OCI-LY1 (cell line): ENCODE results near the gene SP5.

Source experiments
- H2AFZ ChIP-seq: fragments of 200-600 bp; sonication (generic), shearing (Covaris generic); 2 replicates; pipeline ENCODE4 v1.6.0; 2014; ENCODE audit warnings: antibody characterized with exemption, mild to moderate bottlenecking, low read length
- H3F3A ChIP-seq: fragments of 200-600 bp; sonication (generic), shearing (Covaris generic); 2 replicates; pipeline ENCODE4 v1.6.0; 2014; ENCODE audit warnings: mild to moderate bottlenecking, antibody characterized with exemption, low read length, moderate library complexity; ENCODE audit not compliant: insufficient read depth
- H3K27ac ChIP-seq: fragments of 200-600 bp; sonication (generic); 2 replicates; pipeline ENCODE4 v1.5.1; 2014; ENCODE audit warnings: low read length, mixed run types, mild to moderate bottlenecking, low read depth; ENCODE audit not compliant: poor library complexity, severe bottlenecking
- H3K27me3 ChIP-seq: fragments of 200-600 bp; sonication (generic); 2 replicates; pipeline ENCODE4 v1.6.0; 2014; ENCODE audit warnings: antibody characterized with exemption, mild to moderate bottlenecking, low read length, moderate library complexity; ENCODE audit not compliant: insufficient read depth
- H3K36me3 ChIP-seq: fragments of 200-600 bp; sonication (generic); 2 replicates; pipeline ENCODE4 v1.6.1; 2014; ENCODE audit warnings: mild to moderate bottlenecking, antibody characterized with exemption, low read length, moderate library complexity, mixed read lengths; ENCODE audit not compliant: insufficient read depth
- H3K4me1 ChIP-seq: fragments of 200-600 bp; sonication (generic); 2 replicates; pipeline ENCODE4 v1.5.1; 2014; ENCODE audit warnings: mild to moderate bottlenecking, low read length, moderate library complexity; ENCODE audit not compliant: insufficient read depth, severe bottlenecking
- H3K4me2 ChIP-seq: fragments of 200-600 bp; sonication (generic), shearing (Covaris generic); 2 replicates; pipeline ENCODE4 v1.6.1; 2014; ENCODE audit warnings: low read length
- H3K4me3 ChIP-seq: fragments of 200-600 bp; sonication (generic); 2 replicates; pipeline ENCODE4 v1.5.1; 2014; ENCODE audit warnings: low read length, low read depth, mild to moderate bottlenecking, mixed read lengths; ENCODE audit not compliant: poor library complexity, severe bottlenecking
- H3K79me2 ChIP-seq: fragments of 200-600 bp; shearing (Covaris generic); 2 replicates; pipeline ENCODE4 v1.6.1; 2016; ENCODE audit warnings: mixed run types, low read length, mixed read lengths; ENCODE audit not compliant: insufficient read depth
- H3K9ac ChIP-seq: fragments of 200-600 bp; sonication (generic), shearing (Covaris generic); 2 replicates; pipeline ENCODE4 v1.6.1; 2014; ENCODE audit warnings: mild to moderate bottlenecking, low read length, mixed read lengths
- H3K9me2 ChIP-seq: fragments of 200-600 bp; sonication (generic), shearing (Covaris generic); 2 replicates; pipeline ENCODE4 v1.6.1; 2014; ENCODE audit warnings: low read depth, mild to moderate bottlenecking, low read length, mixed read lengths
- H3K9me3 ChIP-seq: fragments of 200-600 bp; shearing (Covaris generic); 2 replicates; pipeline ENCODE4 v1.6.1; 2014; ENCODE audit warnings: low read length, mixed read lengths
- H4K20me1 ChIP-seq: fragments of 200-600 bp; sonication (generic), shearing (Covaris generic); 2 replicates; pipeline ENCODE4 v1.6.0; 2016; ENCODE audit warnings: mild to moderate bottlenecking, low read length; ENCODE audit not compliant: insufficient read depth
- CTCF ChIP-seq: fragments of 200-600 bp; sonication (generic), shearing (Covaris generic); IDR thresholded peaks from 2 replicates; pipeline ENCODE4 v1.5.1; 2017; ENCODE audit warnings: mild to moderate bottlenecking, antibody characterized with exemption, low read length, moderate library complexity, mixed read lengths
- EZH2 ChIP-seq: fragments of 200-600 bp; sonication (generic), shearing (Covaris generic); IDR thresholded peaks from 2 replicates; pipeline ENCODE4 v1.8.0; 2017; ENCODE audit warnings: borderline replicate concordance, mixed run types, mild to moderate bottlenecking, antibody characterized with exemption, low read length, moderate library complexity, mixed read lengths

SP5 gene

GRCh38 chr2:170736628-170737027 lies 21.5 kb downstream of the SP5 start:
- Histone ChIP-seq H3K27ac (no peak overlapping the region), H3K9me3 (no peaks in the 10 kb centered on the region), H3K27me3 (no peaks in the 10 kb centered on the region), H3K4me3 (no peak overlapping the region), H3K9me2 (no peaks in the 10 kb centered on the region), H3K4me1 (no peaks in the 10 kb centered on the region), H3K4me2 (no peak overlapping the region), H2AFZ (no peak overlapping the region), H4K20me1 (no peaks in the 10 kb centered on the region), H3K36me3 (no peaks in the 10 kb centered on the region), H3K9ac (no peak overlapping the region), H3K79me2 (no peaks in the 10 kb centered on the region), H3F3A (no peaks in the 10 kb centered on the region)
- peak; percentile 33; the same call in 1 of the 2 replicates for TF ChIP-seq CTCF
- no peak for TF ChIP-seq EZH2

GRCh38 chr2:170737406-170737805 lies 22.3 kb downstream of the SP5 start:
- H3K9me2 ChIP-seq = no peaks in the 10 kb centered on the region
- H3K9me3 ChIP-seq = no peaks in the 10 kb centered on the region
- no peaks in the 10 kb centered on the region for H4K20me1 ChIP-seq
- H3K27me3 ChIP-seq = no peaks in the 10 kb centered on the region
- TF ChIP-seq EZH2 = no peak
- TF ChIP-seq CTCF = no peak
- no peaks in the 10 kb centered on the region for H3F3A ChIP-seq
- H3K27ac ChIP-seq = no peak overlapping the region
- no peaks in the 10 kb centered on the region for H3K4me1 ChIP-seq
- H2AFZ ChIP-seq = no peak overlapping the region
- H3K4me3 ChIP-seq = no peak overlapping the region
- no peaks in the 10 kb centered on the region for H3K79me2 ChIP-seq
- no peak overlapping the region for H3K9ac ChIP-seq
- no peaks in the 10 kb centered on the region for H3K36me3 ChIP-seq
- no peak overlapping the region for H3K4me2 ChIP-seq

- H3K9ac ChIP-seq = no peak overlapping the region
- H3K4me3 ChIP-seq = no peak overlapping the region
- no peaks in the 10 kb centered on the region for H3K36me3 ChIP-seq
- H2AFZ ChIP-seq = no peak overlapping the region
- no peaks in the 10 kb centered on the region for H4K20me1 ChIP-seq
- H3K9me2 ChIP-seq = no peaks in the 10 kb centered on the region
- no peak overlapping the region for H3K4me2 ChIP-seq
- H3K79me2 ChIP-seq = no peaks in the 10 kb centered on the region
- no peaks in the 10 kb centered on the region for H3K9me3 ChIP-seq
- no peaks in the 10 kb centered on the region for H3K4me1 ChIP-seq
- no peak for TF ChIP-seq CTCF
- no peak for TF ChIP-seq EZH2
- no peaks in the 10 kb centered on the region for H3K27me3 ChIP-seq
- H3F3A ChIP-seq = no peaks in the 10 kb centered on the region
- no peak overlapping the region for H3K27ac ChIP-seq
Observed at GRCh38 chr2:170737821-170738220, 22.7 kb downstream of the SP5 start.
